ENCODE results near the gene GSC2. TPM values are rescaled to one million over a fixed set of nuclear protein-coding genes. Genes with fewer than 3 reads are reported as not detected.
A peak's percentile ranks its signal among the peaks of the same experiment; 100 is the strongest.

Gene GSC2
- total and polyA plus RNA-seq, 2 of the 4 experiments (the other 2 are of a cell fraction), result not detected

DNA sequence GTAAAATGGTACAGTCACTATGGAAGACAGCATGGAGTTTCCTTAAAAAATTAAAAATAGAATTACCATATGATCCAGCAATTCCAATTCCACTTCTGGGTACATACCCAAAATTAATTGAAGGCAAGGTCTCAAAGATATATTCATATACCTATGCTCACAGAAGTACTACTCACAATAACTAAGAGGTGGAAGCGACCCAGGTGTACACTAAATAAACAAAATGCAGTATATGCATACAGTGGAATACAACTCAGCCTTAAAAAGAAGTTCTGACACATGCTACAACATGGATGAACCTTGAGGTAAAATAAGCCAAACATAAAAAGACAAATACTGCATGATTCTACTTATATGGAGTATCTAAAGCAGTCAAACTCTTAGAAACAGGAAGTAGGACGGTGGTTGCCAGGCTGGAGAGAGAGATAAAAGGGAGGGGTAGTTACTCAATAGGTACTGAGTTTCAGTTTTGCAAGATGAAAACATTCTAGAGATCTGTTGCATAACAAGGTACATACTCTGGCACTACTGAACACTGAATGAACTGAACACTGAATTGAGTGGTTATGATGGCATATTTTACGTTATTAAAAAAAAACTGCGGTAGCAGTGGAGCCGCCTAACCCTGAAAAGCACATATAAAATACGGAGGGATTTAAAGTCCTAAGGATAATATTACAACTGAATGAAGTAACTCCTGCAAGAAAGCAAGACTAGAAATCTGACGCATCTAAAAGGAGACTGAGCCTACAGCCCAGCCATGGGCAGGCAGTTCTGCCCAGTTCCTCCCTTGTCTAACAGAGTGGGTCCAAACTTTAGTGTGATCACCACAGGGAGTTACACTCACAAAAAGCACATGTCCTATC is 40.7 kb downstream of the GSC2 start:
- dilution Hi-C loops (cut with HindIII; ENCODE audit: low sequenced_read_pairs, unreplicated experiment), result no loop called here
- Histone ChIP-seq H3K14ac (replicated peaks; ENCODE audit: low read depth, low read length) (no peak overlapping the region), H3K56ac (ENCODE audit: extremely low read depth, insufficient read depth, low read length) (no peak overlapping the region), H3K18ac (ENCODE audit: low read depth, low read length) (no peak overlapping the region), H3K9me1 (ENCODE audit: insufficient read depth, low read length) (peaks cover 32% of the 10 kb centered on the region), H2AK5ac (ENCODE audit: low read depth, low read length) (no peak overlapping the region), H3K4ac (ENCODE audit: low read depth, low read length) (no peak overlapping the region), H3K4me1 (ENCODE audit: control insufficient read depth, insufficient read depth, low read length) (peaks cover 21% of the 10 kb centered on the region), H2BK15ac (ENCODE audit: low read depth, low read length) (no peak overlapping the region), H3K4me3 (ENCODE audit: insufficient read depth, low read depth, low read length) (no peak overlapping the region), H2BK20ac (ENCODE audit: low read depth, low read length) (no peak overlapping the region), H3K9me3 (ENCODE audit: control insufficient read depth, insufficient read depth, low read length) (no peaks in the 10 kb centered on the region), H2AFZ (replicated peaks; ENCODE audit: low read length, poor library complexity) (no peak overlapping the region), H3K27ac (ENCODE audit: insufficient read depth, low read length) (no peak overlapping the region), H3K4me2 (ENCODE audit: low read depth, low read length) (no peak overlapping the region), H2BK5ac (ENCODE audit: low read depth, low read length, poor library complexity, severe bottlenecking) (no peak overlapping the region), H3K23ac (ENCODE audit: low read depth, low read length) (no peak overlapping the region), H3K27me3 (ENCODE audit: control insufficient read depth, insufficient read depth, low read length) (no peaks in the 10 kb centered on the region), H2AK9ac (replicated peaks; ENCODE audit: low read depth, low read length, poor library complexity) (no peak overlapping the region), H4K91ac (ENCODE audit: insufficient read depth, low read depth, low read length) (no peak overlapping the region), H4K8ac (ENCODE audit: low read depth in 2 of 2, low read length in 2 of 2) (no peak overlapping the region), H4K5ac (ENCODE audit: low read depth, low read length) (no peak overlapping the region), H4K20me1 (ENCODE audit: insufficient read depth, low read length) (peaks cover 85% of the 10 kb centered on the region), H3K36me3 (ENCODE audit: control insufficient read depth, insufficient read depth, low read length) (no peaks in the 10 kb centered on the region), H2BK120ac (ENCODE audit: low read depth, low read length) (no peak overlapping the region), H3K79me1 (ENCODE audit: low read depth in 1 of 2, low read length in 2 of 2) (peaks cover 18 to 81% of the 10 kb centered on the region in 2 experiments), H3K9ac (ENCODE audit: low read depth, low read length) (no peak overlapping the region)
- ChIA-PET POLR2A (ENCODE audit: unreplicated experiment) (no interaction called here), CTCF (no interaction called here)
- no TSS peak for BruUV-seq (replicated peaks)
- intact Hi-C loops (cut with micrococcal nuclease), result no loop called here
- WGBS, 2 experiments (ENCODE audit: extremely low coverage in 2 of 2, insufficient read length in 1 of 2), result no CpG with 5 or more reads among the region's 7 CpGs
- ATAC-seq (ENCODE audit: low read depth) (peak; percentile 38), DNase-seq (peak; percentile 64)
- TF ChIP-seq MAZ (IDR thresholded peaks at IDR 0.05; ENCODE audit: borderline replicate concordance, low read depth, low read length) (peak; percentile 31; the same call in 1 of the 2 replicates), SMC3 (IDR thresholded peaks at IDR 0.05; ENCODE audit: low read depth, low read length) (no peak), POLR2A (IDR thresholded peaks at IDR 0.05; ENCODE audit: low read depth, low read length) (no peak), CHD1 (IDR thresholded peaks at IDR 0.05; ENCODE audit: low read depth, low read length) (no peak), CEBPB (IDR thresholded peaks at IDR 0.05; ENCODE audit: low read depth, low read length) (peak; percentile 84), RAD21 (IDR thresholded peaks at IDR 0.05; ENCODE audit: low read length) (no peak), MAFK (IDR thresholded peaks at IDR 0.05; ENCODE audit: low read depth, low read length) (no peak), BHLHE40 (IDR thresholded peaks at IDR 0.05; ENCODE audit: low read depth, low read length) (no peak), FOS (IDR thresholded peaks at IDR 0.05; ENCODE audit: low read depth, low read length) (no peak), MXI1 (IDR thresholded peaks at IDR 0.05; ENCODE audit: borderline replicate concordance, low read depth, low read length) (no peak), RCOR1 (IDR thresholded peaks at IDR 0.05; ENCODE audit: insufficient replicate concordance, low read length) (no peak)
- TF ChIP-seq, protein P1, sequence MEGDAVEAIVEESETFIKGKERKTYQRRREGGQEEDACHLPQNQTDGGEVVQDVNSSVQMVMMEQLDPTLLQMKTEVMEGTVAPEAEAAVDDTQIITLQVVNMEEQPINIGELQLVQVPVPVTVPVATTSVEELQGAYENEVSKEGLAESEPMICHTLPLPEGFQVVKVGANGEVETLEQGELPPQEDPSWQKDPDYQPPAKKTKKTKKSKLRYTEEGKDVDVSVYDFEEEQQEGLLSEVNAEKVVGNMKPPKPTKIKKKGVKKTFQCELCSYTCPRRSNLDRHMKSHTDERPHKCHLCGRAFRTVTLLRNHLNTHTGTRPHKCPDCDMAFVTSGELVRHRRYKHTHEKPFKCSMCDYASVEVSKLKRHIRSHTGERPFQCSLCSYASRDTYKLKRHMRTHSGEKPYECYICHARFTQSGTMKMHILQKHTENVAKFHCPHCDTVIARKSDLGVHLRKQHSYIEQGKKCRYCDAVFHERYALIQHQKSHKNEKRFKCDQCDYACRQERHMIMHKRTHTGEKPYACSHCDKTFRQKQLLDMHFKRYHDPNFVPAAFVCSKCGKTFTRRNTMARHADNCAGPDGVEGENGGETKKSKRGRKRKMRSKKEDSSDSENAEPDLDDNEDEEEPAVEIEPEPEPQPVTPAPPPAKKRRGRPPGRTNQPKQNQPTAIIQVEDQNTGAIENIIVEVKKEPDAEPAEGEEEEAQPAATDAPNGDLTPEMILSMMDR (conservative IDR thresholded peaks at IDR 0.05; ENCODE audit: low read depth, low read length), result no peak
- TF ChIP-seq, protein P2, sequence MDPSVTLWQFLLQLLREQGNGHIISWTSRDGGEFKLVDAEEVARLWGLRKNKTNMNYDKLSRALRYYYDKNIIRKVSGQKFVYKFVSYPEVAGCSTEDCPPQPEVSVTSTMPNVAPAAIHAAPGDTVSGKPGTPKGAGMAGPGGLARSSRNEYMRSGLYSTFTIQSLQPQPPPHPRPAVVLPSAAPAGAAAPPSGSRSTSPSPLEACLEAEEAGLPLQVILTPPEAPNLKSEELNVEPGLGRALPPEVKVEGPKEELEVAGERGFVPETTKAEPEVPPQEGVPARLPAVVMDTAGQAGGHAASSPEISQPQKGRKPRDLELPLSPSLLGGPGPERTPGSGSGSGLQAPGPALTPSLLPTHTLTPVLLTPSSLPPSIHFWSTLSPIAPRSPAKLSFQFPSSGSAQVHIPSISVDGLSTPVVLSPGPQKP (IDR thresholded peaks at IDR 0.05; ENCODE audit: borderline replicate concordance, low read depth, low read length), result no peak
- TF ChIP-seq, protein P3, sequence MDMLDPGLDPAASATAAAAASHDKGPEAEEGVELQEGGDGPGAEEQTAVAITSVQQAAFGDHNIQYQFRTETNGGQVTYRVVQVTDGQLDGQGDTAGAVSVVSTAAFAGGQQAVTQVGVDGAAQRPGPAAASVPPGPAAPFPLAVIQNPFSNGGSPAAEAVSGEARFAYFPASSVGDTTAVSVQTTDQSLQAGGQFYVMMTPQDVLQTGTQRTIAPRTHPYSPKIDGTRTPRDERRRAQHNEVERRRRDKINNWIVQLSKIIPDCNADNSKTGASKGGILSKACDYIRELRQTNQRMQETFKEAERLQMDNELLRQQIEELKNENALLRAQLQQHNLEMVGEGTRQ (IDR thresholded peaks at IDR 0.05; ENCODE audit: low read depth, low read length), result no peak
- in situ Hi-C loops (cut with MboI; ENCODE audit: low sequenced_read_pairs), result no loop called here

Measured in IMR-90 (cell line).